ENCODE measurements around the gene RRAGC. TPM values are rescaled to one million over a fixed set of nuclear protein-coding genes. Genes with fewer than 3 reads are reported as not detected.

Gene RRAGC
- total and polyA plus RNA-seq, 9 of the 15 experiments (the other 6 are each of a cell fraction or from before 2014, with no cell fraction given), result 3.9 to 16.9 (median 10.9) TPM

GRCh38 chr1:38815903-38816627, 43.5 kb downstream of the RRAGC start (continued):
- TF ChIP-seq ZBTB40 (IDR thresholded peaks at IDR 0.05) (peak; percentile 62; the same call in 1 of the 2 replicates), ZBTB40 (CRISPR knock-in tag; IDR thresholded peaks at IDR 0.05) (no peak), SRSF7 (optimal IDR thresholded peaks at IDR 0.05; ENCODE audit: low read depth, low read length) (no peak), KAT7 (CRISPR knock-in tag; IDR thresholded peaks at IDR 0.05; ENCODE audit: borderline replicate concordance) (no peak; the same call in 1 of the 2 replicates), ELK1 (CRISPR knock-in tag; IDR thresholded peaks at IDR 0.05) (no peak), ZNF75A (CRISPR knock-in tag; IDR thresholded peaks at IDR 0.05) (no peak), ELF1 (tag; IDR thresholded peaks at IDR 0.05) (no peak), PBX2 (CRISPR knock-in tag; IDR thresholded peaks at IDR 0.05; ENCODE audit: low read depth) (peak; percentile 94), PBX2 (tag; conservative IDR thresholded peaks at IDR 0.05; ENCODE audit: low read depth) (peak; percentile 98), ZFP1 (CRISPR knock-in tag; IDR thresholded peaks at IDR 0.05) (no peak), TEAD2 (tag; IDR thresholded peaks at IDR 0.05) (no peak), KDM4B (IDR thresholded peaks at IDR 0.05; ENCODE audit: borderline replicate concordance in 2 of 2, low read depth in 1 of 2) (peak in 1 of 2 experiments; percentile 75; a peak in 1 of 4 replicates)
